Muscle layer of colon (tissue), 2 donors: Measurements from ENCODE around the gene MAPK12.

ENCODE experiments used
- H3K27ac ChIP-seq: one replicate; pipeline ENCODE4 v1.7.0; 2013; ENCODE audit warnings: low read depth, mild to moderate bottlenecking, low read length, moderate library complexity
- H3K27me3 ChIP-seq, 2 donors: one replicate each; pipeline ENCODE4 v1.7.0; 2013; ENCODE audit warnings: low read length in 2 of 2, mild to moderate bottlenecking in 2 of 2; ENCODE audit not compliant: insufficient read depth in 2 of 2, control insufficient read depth in 1 of 2
- H3K36me3 ChIP-seq: one replicate; pipeline ENCODE4 v1.7.0; 2013; ENCODE audit warnings: mild to moderate bottlenecking, low read length; ENCODE audit not compliant: insufficient read depth
- H3K4me1 ChIP-seq: one replicate; pipeline ENCODE4 v1.7.0; 2013; ENCODE audit warnings: mild to moderate bottlenecking, low read length; ENCODE audit not compliant: insufficient read depth
- H3K4me3 ChIP-seq, 2 donors: one replicate each; pipeline ENCODE4 v1.7.0; 2013; ENCODE audit warnings: low read length in 2 of 2, low read depth in 1 of 2, mild to moderate bottlenecking in 1 of 2, moderate library complexity in 1 of 2
- H3K9ac ChIP-seq: one replicate; pipeline ENCODE4 v1.7.0; 2013; ENCODE audit warnings: low read length
- H3K9me3 ChIP-seq: one replicate; pipeline ENCODE4 v1.7.0; 2013; ENCODE audit warnings: mild to moderate bottlenecking, low read length
- donor health status: abdominal sarcoma.
- donor health status: Adenocarcinoma of cecum.

The MAPK12 gene

GRCh38 chr22:50260801-50261614 is 475 bp downstream of the MAPK12 start:
- Histone ChIP-seq H3K4me3 (no peak overlapping the region), H3K27ac (no peak overlapping the region), H3K4me1 (no peaks in the 10 kb centered on the region), H3K9me3 (no peaks in the 10 kb centered on the region), H3K9ac (no peak overlapping the region), H3K36me3 (no peaks in the 10 kb centered on the region), H3K27me3 (peaks cover 11 to 54% of the 10 kb centered on the region in 2 donors)

- Histone ChIP-seq H3K9ac (no peak overlapping the region), H3K36me3 (no peaks in the 10 kb centered on the region), H3K27me3 (peaks cover 11 to 48% of the 10 kb centered on the region in 2 donors), H3K9me3 (no peaks in the 10 kb centered on the region), H3K4me3 (no peak overlapping the region), H3K27ac (no peak overlapping the region), H3K4me1 (no peaks in the 10 kb centered on the region)
These were observed 1.1 kb downstream of the MAPK12 start for GRCh38 chr22:50260434-50260800.

- Histone ChIP-seq H3K4me3 (no peak overlapping the region), H3K27me3 (peaks cover 11 to 47% of the 10 kb centered on the region in 2 donors), H3K27ac (no peak overlapping the region), H3K36me3 (no peaks in the 10 kb centered on the region), H3K9me3 (no peaks in the 10 kb centered on the region), H3K4me1 (no peaks in the 10 kb centered on the region), H3K9ac (no peak overlapping the region)
These were observed 2.2 kb downstream of the MAPK12 start for GRCh38 chr22:50259302-50259701.

GRCh38 chr22:50258361-50259292 is 2.9 kb downstream of the MAPK12 start:
- no peak overlapping the region for H3K27ac ChIP-seq
- H3K27me3 ChIP-seq: peaks cover 10 to 47% of the 10 kb centered on the region in 2 donors
- H3K36me3 ChIP-seq: no peaks in the 10 kb centered on the region
- H3K4me1 ChIP-seq: no peaks in the 10 kb centered on the region
- H3K9me3 ChIP-seq: no peaks in the 10 kb centered on the region
- no peak overlapping the region for H3K9ac ChIP-seq
- no peak overlapping the region for H3K4me3 ChIP-seq

GRCh38 chr22:50257451-50258360 is 3.8 kb downstream of the MAPK12 start:
- H3K27me3 ChIP-seq: peaks cover 1 to 39% of the 10 kb centered on the region in 2 donors
- no peak overlapping the region for H3K9ac ChIP-seq
- H3K4me1 ChIP-seq: no peaks in the 10 kb centered on the region
- no peak overlapping the region for H3K4me3 ChIP-seq
- no peaks in the 10 kb centered on the region for H3K36me3 ChIP-seq
- H3K9me3 ChIP-seq: no peaks in the 10 kb centered on the region
- no peak overlapping the region for H3K27ac ChIP-seq

GRCh38 chr22:50257041-50257440 is 4.4 kb downstream of the MAPK12 start:
- Histone ChIP-seq H3K4me1 (no peaks in the 10 kb centered on the region), H3K27ac (no peak overlapping the region), H3K9ac (no peak overlapping the region), H3K4me3 (no peak overlapping the region), H3K27me3 (peaks cover 0 to 32% of the 10 kb centered on the region in 2 donors), H3K36me3 (no peaks in the 10 kb centered on the region), H3K9me3 (no peaks in the 10 kb centered on the region)

- no peak overlapping the region for H3K4me3 ChIP-seq
- H3K27me3 ChIP-seq: peaks cover 0 to 30% of the 10 kb centered on the region in 2 donors
- H3K36me3 ChIP-seq: no peaks in the 10 kb centered on the region
- H3K27ac ChIP-seq: no peak overlapping the region
- no peaks in the 10 kb centered on the region for H3K4me1 ChIP-seq
- H3K9ac ChIP-seq: no peak overlapping the region
- no peaks in the 10 kb centered on the region for H3K9me3 ChIP-seq
These were observed 5.1 kb downstream of the MAPK12 start for GRCh38 chr22:50256258-50256862.

GRCh38 chr22:50255607-50256006 is 5.9 kb downstream of the MAPK12 start:
- peaks cover under 1% of the 10 kb centered on the region for H3K4me1 ChIP-seq
- no peak overlapping the region for H3K27ac ChIP-seq
- no peak overlapping the region for H3K4me3 ChIP-seq
- H3K36me3 ChIP-seq: no peaks in the 10 kb centered on the region
- no peaks in the 10 kb centered on the region for H3K9me3 ChIP-seq
- H3K27me3 ChIP-seq: peaks cover 0 to 26% of the 10 kb centered on the region in 2 donors
- H3K9ac ChIP-seq: no peak overlapping the region

GRCh38 chr22:50255099-50255498 is 6.4 kb downstream of the MAPK12 start:
- peaks cover 0 to 20% of the 10 kb centered on the region in 2 donors for H3K27me3 ChIP-seq
- H3K4me1 ChIP-seq: peaks cover 6% of the 10 kb centered on the region
- H3K9me3 ChIP-seq: no peaks in the 10 kb centered on the region
- H3K27ac ChIP-seq: no peak overlapping the region
- H3K36me3 ChIP-seq: no peaks in the 10 kb centered on the region
- no peak overlapping the region for H3K9ac ChIP-seq
- H3K4me3 ChIP-seq: no peak overlapping the region

GRCh38 chr22:50253941-50254340 is 7.5 kb downstream of the MAPK12 start:
- no peak overlapping the region for H3K27ac ChIP-seq
- no peak overlapping the region for H3K4me3 ChIP-seq
- peaks cover 0 to 14% of the 10 kb centered on the region in 2 donors for H3K27me3 ChIP-seq
- H3K9ac ChIP-seq: no peak overlapping the region
- no peaks in the 10 kb centered on the region for H3K9me3 ChIP-seq
- no peaks in the 10 kb centered on the region for H3K36me3 ChIP-seq
- H3K4me1 ChIP-seq: peaks cover 14% of the 10 kb centered on the region
